Natural killer cell (primary cell): ENCODE data around the gene FAM8A1. TPM values are rescaled to one million over a fixed set of nuclear protein-coding genes. Genes with fewer than 3 reads are reported as not detected.

Experiments used
- ATAC-seq, 3 donors: fragments of 150-1000 bp in 2 of 3; fragments of 200-7000 bp in 1 of 3; cut with Tn5 transposase; 1 replicate in 1 of 3; 2 replicates in 2 of 3; pipeline ENCODE4 v1.10.0; 2021; ENCODE audit warnings: mild to moderate bottlenecking in 2 of 3, moderate library complexity in 2 of 3
- DNase-seq, 2 donors: peaks; one replicate each; pipeline versions ENCODE4 v3.0.0 to v3.0.0-alpha.2; 2013 to 2021; ENCODE audit warnings: mixed read lengths in 1 of 2
- H3K27ac ChIP-seq: one replicate; pipeline ENCODE4 v1.5.1; 2013; ENCODE audit warnings: mild to moderate bottlenecking, low read length
- H3K27me3 ChIP-seq: one replicate; pipeline ENCODE4 v1.6.1; 2013; ENCODE audit warnings: low read length; ENCODE audit not compliant: control insufficient read depth, insufficient read depth
- H3K36me3 ChIP-seq: one replicate; pipeline ENCODE4 v1.6.1; 2013; ENCODE audit warnings: low read length; ENCODE audit not compliant: control insufficient read depth, insufficient read depth
- H3K4me1 ChIP-seq: one replicate; pipeline ENCODE4 v1.6.1; 2013; ENCODE audit warnings: low read length; ENCODE audit not compliant: control insufficient read depth, insufficient read depth
- H3K4me3 ChIP-seq: one replicate; pipeline ENCODE4 v1.5.1; 2013; ENCODE audit warnings: low read length
- H3K9me3 ChIP-seq: one replicate; pipeline ENCODE4 v1.6.1; 2013; ENCODE audit warnings: low read length; ENCODE audit not compliant: control insufficient read depth, insufficient read depth
- H3K27ac Mint-ChIP-seq, 2 donors: one replicate each; pipeline ENCODE4 v1.8.0; 2022; ENCODE audit warnings: mild to moderate bottlenecking in 2 of 2, mixed read lengths in 2 of 2, moderate library complexity in 1 of 2
- H3K27me3 Mint-ChIP-seq, 2 donors: one replicate each; pipeline ENCODE4 v1.8.0; 2022; ENCODE audit warnings: low read depth in 2 of 2, mixed read lengths in 2 of 2
- H3K36me3 Mint-ChIP-seq: one replicate; pipeline ENCODE4 v1.8.0; 2022; ENCODE audit warnings: mixed read lengths
- H3K4me1 Mint-ChIP-seq, 2 donors: one replicate each; pipeline ENCODE4 v1.8.0; 2022; ENCODE audit warnings: mixed read lengths in 2 of 2
- H3K4me3 Mint-ChIP-seq: one replicate; pipeline ENCODE4 v1.8.0; 2022; ENCODE audit warnings: mild to moderate bottlenecking, moderate library complexity, mixed read lengths
- H3K9me3 Mint-ChIP-seq, 2 donors: one replicate each; pipeline ENCODE4 v1.8.0; 2022; ENCODE audit warnings: mixed read lengths in 2 of 2
- WGBS: methylation state at CpG from one replicate; pipeline ENCODE4 v1.1.7; 2013; ENCODE audit warnings: missing lambda C conversion rate; ENCODE audit not compliant: insufficient coverage; 5-methylcytosine and 5-hydroxymethylcytosine counted together
- intact Hi-C: fragments of 100-400 bp; cut with micrococcal nuclease; formaldehyde crosslinking; loops from one replicate; pipeline ENCODE4 v1.14.2; 2022
- total RNA-seq, 4 donors: library from RNA; stranded (reverse); fragments of 120-200 nt in 1 of 4; gene quantifications; one replicate each; pipeline versions ENCODE4 v1.2.3 to v1.2.4, GENCODE V29; 2013 to 2022
- TF ChIP-seq, protein P1 (sequence below): fragments of 200-600 bp; IDR thresholded peaks from one replicate; pipeline ENCODE4 v1.8.0; 2022; ENCODE audit warnings: antibody characterized with exemption

Gene FAM8A1
- total RNA-seq, 3 donors from 2014 or later (not counting 1 experiment from before 2014, with no cell fraction given), result 32.1 to 45.4 (median 35.5) TPM

DNA sequence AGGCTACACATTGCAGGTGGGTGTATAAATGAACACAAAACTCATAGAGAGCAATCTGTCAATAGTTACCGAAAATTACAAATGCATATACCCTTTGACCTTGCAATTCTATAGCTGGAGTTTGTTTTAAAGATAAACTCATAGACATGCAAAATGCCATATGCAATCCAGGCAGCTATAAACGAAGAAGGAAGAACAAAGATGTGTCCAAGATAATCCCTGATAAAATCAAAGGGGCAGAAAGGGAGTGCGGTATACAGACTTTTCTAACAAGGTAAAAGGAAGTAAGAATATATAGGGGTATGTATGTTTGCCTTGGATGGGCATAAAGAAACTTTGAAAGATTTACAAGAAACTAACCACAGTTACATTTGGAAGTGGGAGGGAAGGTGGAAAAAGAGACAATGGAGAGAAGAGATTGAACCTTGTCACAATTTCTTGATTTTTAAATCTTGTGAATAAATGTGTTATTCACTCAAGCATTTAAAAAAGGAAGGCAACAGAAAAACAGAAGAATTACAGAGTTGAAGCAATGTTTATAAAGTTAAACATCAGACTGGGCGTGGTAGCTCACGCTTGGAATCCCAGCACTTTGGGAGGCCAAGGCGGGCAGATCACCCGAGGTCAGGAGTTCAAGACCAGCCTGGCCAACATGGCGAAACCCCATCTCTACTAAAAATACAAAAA lies 29.9 kb downstream of the FAM8A1 start:
- H3K27me3 ChIP-seq, result no peaks in the 10 kb centered on the region
- TF ChIP-seq, protein P1, sequence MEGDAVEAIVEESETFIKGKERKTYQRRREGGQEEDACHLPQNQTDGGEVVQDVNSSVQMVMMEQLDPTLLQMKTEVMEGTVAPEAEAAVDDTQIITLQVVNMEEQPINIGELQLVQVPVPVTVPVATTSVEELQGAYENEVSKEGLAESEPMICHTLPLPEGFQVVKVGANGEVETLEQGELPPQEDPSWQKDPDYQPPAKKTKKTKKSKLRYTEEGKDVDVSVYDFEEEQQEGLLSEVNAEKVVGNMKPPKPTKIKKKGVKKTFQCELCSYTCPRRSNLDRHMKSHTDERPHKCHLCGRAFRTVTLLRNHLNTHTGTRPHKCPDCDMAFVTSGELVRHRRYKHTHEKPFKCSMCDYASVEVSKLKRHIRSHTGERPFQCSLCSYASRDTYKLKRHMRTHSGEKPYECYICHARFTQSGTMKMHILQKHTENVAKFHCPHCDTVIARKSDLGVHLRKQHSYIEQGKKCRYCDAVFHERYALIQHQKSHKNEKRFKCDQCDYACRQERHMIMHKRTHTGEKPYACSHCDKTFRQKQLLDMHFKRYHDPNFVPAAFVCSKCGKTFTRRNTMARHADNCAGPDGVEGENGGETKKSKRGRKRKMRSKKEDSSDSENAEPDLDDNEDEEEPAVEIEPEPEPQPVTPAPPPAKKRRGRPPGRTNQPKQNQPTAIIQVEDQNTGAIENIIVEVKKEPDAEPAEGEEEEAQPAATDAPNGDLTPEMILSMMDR, result no peak
- no peak overlapping the region for H3K27ac ChIP-seq
- Mint-ChIP-seq H3K27me3 (no peaks in the 10 kb centered on the region), H3K4me1 (peaks cover 52 to 61% of the 10 kb centered on the region in 2 donors), H3K36me3 (peaks cover 6% of the 10 kb centered on the region), H3K4me3 (no peak overlapping the region), H3K27ac (peak overlapping the region; percentile 74 to 86), H3K9me3 (no peaks in the 10 kb centered on the region)
- peaks cover 32% of the 10 kb centered on the region for H3K4me1 ChIP-seq
- ATAC-seq, result no peak
- intact Hi-C loops, result no loop called here
- H3K4me3 ChIP-seq, result no peak overlapping the region
- H3K9me3 ChIP-seq, result no peaks in the 10 kb centered on the region
- peaks cover 58% of the 10 kb centered on the region for H3K36me3 ChIP-seq
- no peak for DNase-seq
- WGBS, result 94% methylated on average over 7 of the region's 8 CpGs

DNA sequence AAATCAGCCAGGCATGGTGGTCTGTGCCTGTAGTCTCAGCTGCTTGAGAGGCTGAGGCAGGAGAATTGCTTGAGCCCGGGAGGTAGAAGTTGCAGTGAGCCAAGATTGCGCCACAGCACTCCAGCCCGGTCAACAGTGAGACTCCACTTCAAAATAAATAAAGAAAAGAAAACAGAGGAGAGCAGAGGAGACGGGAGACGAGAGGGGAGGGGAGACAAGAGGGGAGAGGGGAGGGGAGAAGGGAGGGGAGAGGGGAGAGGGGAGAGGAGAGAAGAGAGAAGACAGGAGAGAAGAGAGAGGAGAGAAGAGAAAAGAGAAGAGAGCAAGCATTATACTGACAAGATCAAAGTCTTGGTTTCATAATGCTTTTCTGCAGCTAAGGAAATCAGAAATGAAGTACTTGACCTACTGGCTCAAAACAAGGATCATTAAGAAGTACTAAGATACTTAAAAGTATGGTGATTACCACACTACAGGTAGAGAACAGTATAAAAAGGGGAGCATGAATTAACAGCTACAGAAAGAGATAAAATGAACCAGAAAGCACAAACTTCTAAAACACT lies 30.5 kb downstream of the FAM8A1 start:
- peak overlapping the region; percentile 5 for H3K4me3 Mint-ChIP-seq
- H3K4me1 Mint-ChIP-seq, result peaks cover 54 to 63% of the 10 kb centered on the region in 2 donors
- peaks cover 56% of the 10 kb centered on the region for H3K36me3 ChIP-seq
- ATAC-seq, result no peak
- no peaks in the 10 kb centered on the region for H3K9me3 ChIP-seq
- no peaks in the 10 kb centered on the region for H3K27me3 ChIP-seq
- H3K4me3 ChIP-seq, result no peak overlapping the region
- no peaks in the 10 kb centered on the region for H3K9me3 Mint-ChIP-seq
- H3K27ac ChIP-seq, result no peak overlapping the region
- TF ChIP-seq, protein P1, result no peak
- H3K4me1 ChIP-seq, result peaks cover 32% of the 10 kb centered on the region
- intact Hi-C loops, result no loop called here
- no peaks in the 10 kb centered on the region for H3K27me3 Mint-ChIP-seq
- no peak for DNase-seq
- H3K27ac Mint-ChIP-seq, result peak overlapping the region; percentile 74 to 86
- 100% methylated on average over 1 of the region's 5 CpGs for WGBS
- peaks cover 10% of the 10 kb centered on the region for H3K36me3 Mint-ChIP-seq

DNA sequence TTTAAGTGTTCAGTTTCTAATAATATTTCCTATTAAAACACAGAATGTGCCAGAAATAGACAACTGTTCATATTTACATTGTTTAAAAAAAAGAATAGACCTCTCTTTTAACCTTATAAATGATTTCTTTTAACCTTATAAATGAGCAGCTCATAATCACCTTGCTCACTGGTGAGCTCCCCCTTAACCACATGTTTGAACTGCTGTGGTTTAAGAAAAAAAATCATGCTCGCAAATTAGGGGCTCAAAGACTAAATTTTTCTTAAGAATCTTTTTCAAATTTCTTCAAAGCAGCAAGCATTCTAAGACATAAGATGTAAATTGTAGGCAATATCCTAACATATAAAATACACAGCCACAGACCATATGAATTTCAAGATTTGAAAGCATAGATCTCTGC lies 32.8 kb downstream of the FAM8A1 start:
- Histone ChIP-seq H3K9me3 (no peaks in the 10 kb centered on the region), H3K36me3 (peaks cover 53% of the 10 kb centered on the region), H3K4me1 (peaks cover 32% of the 10 kb centered on the region), H3K27me3 (no peaks in the 10 kb centered on the region), H3K27ac (peak overlapping the region; percentile 58), H3K4me3 (no peak overlapping the region)
- H3K4me1 Mint-ChIP-seq, result peaks cover 58 to 61% of the 10 kb centered on the region in 2 donors
- WGBS, result no CpG with 5 or more reads among the region's 1 CpG
- intact Hi-C loops, result loop anchor here (1.0 to 2.0 kb wide), 3 partner anchors 32 to 73 kb away; partner anchors contain the start of genes FAM8A1 and NUP153
- DNase-seq (peak in 1 of 2 donors; percentile 37), ATAC-seq (peak; percentile 9 to 12 (median 12))
- H3K4me3 Mint-ChIP-seq, result peak overlapping the region; percentile 72
- peaks cover 13% of the 10 kb centered on the region for H3K36me3 Mint-ChIP-seq
- TF ChIP-seq, protein P1, result no peak
- no peaks in the 10 kb centered on the region for H3K27me3 Mint-ChIP-seq
- H3K27ac Mint-ChIP-seq, result peak overlapping the region; percentile 74 to 86
- no peaks in the 10 kb centered on the region for H3K9me3 Mint-ChIP-seq
